ENCODE measurements around the gene CRLF3. TPM values are rescaled to one million over a fixed set of nuclear protein-coding genes. Genes with fewer than 3 reads are reported as not detected.

CRLF3 gene
- total RNA-seq (2021), result 17.9 to 21.7 TPM (median 20.6 TPM) in 3 replicates
- Bru-seq, nascent RNA, result percentile 69 among the genes with signal in this experiment
- long read RNA-seq, experiment 1, transcript CRLF3-201 (8 exons, 2,957 nt), result major isoform, 99 of 143 reads
- long read RNA-seq, experiment 1, partial matches to known transcripts, result 8 of 143 reads
- long read RNA-seq, experiment 1, other reads (novel, unspliced or antisense), result 36 of 143 reads
- long read RNA-seq, experiment 2, partial matches to known transcripts, result 2 of 28 reads
- long read RNA-seq, experiment 2, other reads (novel, unspliced or antisense), result 26 of 28 reads
- long read RNA-seq, experiment 3, transcript CRLF3-201 (8 exons, 2,957 nt), result major isoform, 19 of 30 reads
- long read RNA-seq, experiment 3, partial matches to known transcripts, result 6 of 30 reads
- long read RNA-seq, experiment 3, other reads (novel, unspliced or antisense), result 5 of 30 reads

- peaks cover 6% of the 10 kb centered on the region for H3K27me3 Mint-ChIP-seq (ENCODE audit: low read depth)
- H3K4me1 Mint-ChIP-seq, result peaks cover 28% of the 10 kb centered on the region
- CTCF ChIA-PET, result interaction anchor here (0.6 to 2.4 kb wide), 11 partner anchors 9 to 720 kb away, joined by 3 to 9 read pairs (median 4); partner anchors contain the start of gene GOSR1
- ATAC-seq (peak; percentile 94), DNase-seq (ENCODE audit: low spot score) (peak; percentile 89)
- no peaks in the 10 kb centered on the region for H3K36me3 Mint-ChIP-seq
- no peaks in the 10 kb centered on the region for H3K9me3 Mint-ChIP-seq
- peak within 1 kb of the TSS; percentile 97 for H3K27ac Mint-ChIP-seq
- peak within 1 kb of the TSS; percentile 93 for H3K4me3 Mint-ChIP-seq
- POLR2A ChIA-PET, result interaction anchor here (0.7 to 1.2 kb wide), 3 partner anchors 27 to 270 kb away, joined by 3 to 4 read pairs (median 3); partner anchors contain the start of genes NF1 and RNF135
- TF ChIP-seq MXD4 (CRISPR knock-in tag; IDR thresholded peaks at IDR 0.05; ENCODE audit: borderline replicate concordance), result no peak
- no peak for TF ChIP-seq RORB (CRISPR knock-in tag; IDR thresholded peaks at IDR 0.05)
- TF ChIP-seq FOXJ3 (CRISPR knock-in tag; IDR thresholded peaks at IDR 0.05; ENCODE audit: borderline replicate concordance), result no peak
- TF ChIP-seq NR2C2 (CRISPR knock-in tag; IDR thresholded peaks at IDR 0.05), result no peak
- TF ChIP-seq ZMAT4 (CRISPR knock-in tag; IDR thresholded peaks at IDR 0.05), result no peak
- no peak for TF ChIP-seq ZNF425 (CRISPR knock-in tag; conservative IDR thresholded peaks at IDR 0.05)
- no peak for TF ChIP-seq ATF2 (CRISPR knock-in tag; IDR thresholded peaks at IDR 0.05; ENCODE audit: borderline replicate concordance, low read depth)
- peak; percentile 87 for TF ChIP-seq ARID4B (CRISPR knock-in tag; IDR thresholded peaks at IDR 0.05; ENCODE audit: borderline replicate concordance)
- peak; percentile 13; the same call in 1 of the 2 replicates for TF ChIP-seq FOXK1 (CRISPR knock-in tag; IDR thresholded peaks at IDR 0.05)
- no peak for TF ChIP-seq ZNF396 (CRISPR knock-in tag; IDR thresholded peaks at IDR 0.05; ENCODE audit: borderline replicate concordance)
- TF ChIP-seq IRF2 (CRISPR knock-in tag; IDR thresholded peaks at IDR 0.05; ENCODE audit: borderline replicate concordance, low read depth), result no peak
- TF ChIP-seq ZNF138 (CRISPR knock-in tag; conservative IDR thresholded peaks at IDR 0.05), result no peak
- 0 out of 2 replicates have a peak, but pooled peaks have one; percentile 37 for TF ChIP-seq ESRRA (CRISPR knock-in tag; IDR thresholded peaks at IDR 0.05; ENCODE audit: borderline replicate concordance)
- TF ChIP-seq NR1H2 (CRISPR knock-in tag; IDR thresholded peaks at IDR 0.05), result no peak
- no peak for TF ChIP-seq ZNF423 (CRISPR knock-in tag; IDR thresholded peaks at IDR 0.05)
- peak; percentile 24; the same call in 1 of the 2 replicates for TF ChIP-seq USF2 (CRISPR knock-in tag; IDR thresholded peaks at IDR 0.05)
- peak; percentile 39; the same call in 1 of the 2 replicates for TF ChIP-seq USF1 (CRISPR knock-in tag; IDR thresholded peaks at IDR 0.05)
- TF ChIP-seq ZNF416 (CRISPR knock-in tag; IDR thresholded peaks at IDR 0.05), result 0 out of 2 replicates have a peak, but pooled peaks have one; percentile 27
- no peak for TF ChIP-seq NFYB (CRISPR knock-in tag; conservative IDR thresholded peaks at IDR 0.05; ENCODE audit: low read depth)
- no peak for TF ChIP-seq SMAD3 (CRISPR knock-in tag; IDR thresholded peaks at IDR 0.05; ENCODE audit: borderline replicate concordance)
- 0 out of 2 replicates have a peak, but pooled peaks have one; percentile 46 for TF ChIP-seq EMX1 (CRISPR knock-in tag; IDR thresholded peaks at IDR 0.05)
- TF ChIP-seq TEAD4 (CRISPR knock-in tag; IDR thresholded peaks at IDR 0.05), result no peak
- TF ChIP-seq ZNF263 (CRISPR knock-in tag; IDR thresholded peaks at IDR 0.05; ENCODE audit: low read depth), result no peak
- no peak for TF ChIP-seq GRHL2 (CRISPR knock-in tag; IDR thresholded peaks at IDR 0.05; ENCODE audit: insufficient replicate concordance, severe bottlenecking)
- peak; percentile 13; the same call in 1 of the 2 replicates for TF ChIP-seq TEAD1 (CRISPR knock-in tag; IDR thresholded peaks at IDR 0.05)
Observed at GRCh38 chr17:30824356-30825145, at the start of gene CRLF3. CRLF3 (minus strand) TSS chr17:30824692; CDS start chr17:30824651, 41 bp downstream.

All from WTC11 (cell line).